ENCODE results near the gene IL37. TPM values are rescaled to one million over a fixed set of nuclear protein-coding genes. Genes with fewer than 3 reads are reported as not detected.
"Not testable (repeated sequence)": the region's sequence is repeated elsewhere in the genome, so short reads cannot be mapped to it uniquely, and the experiment has no call there.

Gene IL37
- total and polyA plus RNA-seq, 9 donors = not detected

GRCh38 chr2:112924821-112925220 is 13.9 kb downstream of the IL37 start:
- WGBS, 3 donors = 77 to 92% (median 89%) methylated on average over 3 of the region's 3 CpGs

GRCh38 chr2:112926707-112927106 is 15.7 kb downstream of the IL37 start:
- Histone ChIP-seq H3K27me3 (no peaks in the 10 kb centered on the region), H3K36me3 (no peaks in the 10 kb centered on the region), H3K4me1 (ENCODE audit: insufficient read depth) (no peaks in the 10 kb centered on the region), H3K27ac (no peak overlapping the region), H3K4me3 (no peak overlapping the region), H3K9me3 (no peaks in the 10 kb centered on the region)
- WGBS, 3 donors = 79 to 82% (median 80%) methylated on average over 3 of the region's 3 CpGs
- TF ChIP-seq POLR2A (IDR thresholded peaks at IDR 0.05) (no peak), CTCF (IDR thresholded peaks at IDR 0.05) (no peak), EP300 (IDR thresholded peaks at IDR 0.05) (no peak)
- intact Hi-C loops (cut with DNase I) = no loop called here
- DNase-seq = no peak

More at GRCh38 chr2:112924821-112925220, 13.9 kb downstream of the IL37 start:
- TF ChIP-seq CTCF (IDR thresholded peaks at IDR 0.05) (no peak), EP300 (IDR thresholded peaks at IDR 0.05) (no peak), POLR2A (IDR thresholded peaks at IDR 0.05) (no peak)
- no peaks in the 10 kb centered on the region for H3K36me3 ChIP-seq
- no peaks in the 10 kb centered on the region for H3K4me1 ChIP-seq (ENCODE audit: insufficient read depth)
- H3K4me3 ChIP-seq = no peak overlapping the region
- no peaks in the 10 kb centered on the region for H3K27me3 ChIP-seq
- H3K9me3 ChIP-seq = no peaks in the 10 kb centered on the region
- intact Hi-C loops (cut with DNase I) = no loop called here
- no peak overlapping the region for H3K27ac ChIP-seq
- DNase-seq = no peak

GRCh38 chr2:112927745-112928144 is 16.8 kb downstream of the IL37 start:
- Histone ChIP-seq H3K27ac (no peak overlapping the region), H3K9me3 (no peaks in the 10 kb centered on the region), H3K36me3 (no peaks in the 10 kb centered on the region), H3K4me3 (no peak overlapping the region), H3K4me1 (ENCODE audit: insufficient read depth) (no peaks in the 10 kb centered on the region), H3K27me3 (no peaks in the 10 kb centered on the region)
- TF ChIP-seq CTCF (IDR thresholded peaks at IDR 0.05) (no peak), EP300 (IDR thresholded peaks at IDR 0.05) (no peak), POLR2A (IDR thresholded peaks at IDR 0.05) (no peak)
- intact Hi-C loops (cut with DNase I) = no loop called here
- 75 to 78% (median 76%) methylated on average over 3 of the region's 3 CpGs for WGBS, 3 donors
- DNase-seq = no peak

GRCh38 chr2:112933261-112933660 is 22.3 kb downstream of the IL37 start:
- no peak overlapping the region for H3K27ac ChIP-seq
- no peak overlapping the region for H3K4me3 ChIP-seq
- no peaks in the 10 kb centered on the region for H3K9me3 ChIP-seq
- no peaks in the 10 kb centered on the region for H3K36me3 ChIP-seq
- intact Hi-C loops (cut with DNase I) = no loop called here
- no peaks in the 10 kb centered on the region for H3K4me1 ChIP-seq (ENCODE audit: insufficient read depth)
- H3K27me3 ChIP-seq = no peaks in the 10 kb centered on the region
- DNase-seq = no peak
- 83 to 91% (median 88%) methylated on average over 12 of the region's 12 CpGs for WGBS, 3 donors
- no peak for TF ChIP-seq POLR2A (IDR thresholded peaks at IDR 0.05)
- TF ChIP-seq CTCF (IDR thresholded peaks at IDR 0.05) = no peak
- TF ChIP-seq EP300 (IDR thresholded peaks at IDR 0.05) = no peak

- H3K4me3 ChIP-seq; H3K27me3 ChIP-seq; H3K9me3 ChIP-seq; H3K27ac ChIP-seq; DNase-seq; H3K36me3 ChIP-seq; intact Hi-C loops (cut with DNase I); H3K4me1 ChIP-seq (ENCODE audit: insufficient read depth): not testable (repeated sequence)
- WGBS, 3 donors = 12 to 21% (median 14%) methylated on average over 2 of the region's 2 CpGs
These were observed 23.2 kb downstream of the IL37 start for GRCh38 chr2:112934117-112934516.
